ENCODE measurements around the gene RYR1.

- no peak for TF ChIP-seq TAF1 (IDR thresholded peaks at IDR 0.05; ENCODE audit: borderline replicate concordance, low read depth, low read length)
- no peak for TF ChIP-seq POLR2A (IDR thresholded peaks at IDR 0.05; ENCODE audit: low read depth, low read length)
These were observed 89.8 kb downstream of the RYR1 start for GRCh38 chr19:38523319-38523718.

Measured in GM12892 (cell line).